ENCODE measurements around the gene CHST3.

CHST3 gene

GRCh38 chr10:71995887-71996575, 31.8 kb downstream of the CHST3 start:
- no peak for DNase-seq

- no peak for DNase-seq
These were observed 32.6 kb downstream of the CHST3 start for GRCh38 chr10:71996592-71997371.

GRCh38 chr10:71998119-71998839, 34.1 kb downstream of the CHST3 start:
- no peak for DNase-seq

GRCh38 chr10:71998840-71999194, 34.6 kb downstream of the CHST3 start:
- DNase-seq: peak; percentile 52

GRCh38 chr10:71999360-72000072, 35.3 kb downstream of the CHST3 start:
- peak; percentile 32 for DNase-seq

- no peak for DNase-seq
These were observed 36.2 kb downstream of the CHST3 start for GRCh38 chr10:72000073-72001032.

GRCh38 chr10:72001033-72001395, 36.8 kb downstream of the CHST3 start:
- DNase-seq: no peak

- no peak for DNase-seq
These were observed 38.4 kb downstream of the CHST3 start for GRCh38 chr10:72002354-72003295.

GRCh38 chr10:72006026-72006425, 41.8 kb downstream of the CHST3 start:
- no peak for DNase-seq

GRCh38 chr10:72007246-72007892, 43.2 kb downstream of the CHST3 start:
- DNase-seq: no peak

- no peak for DNase-seq
These were observed 44.1 kb downstream of the CHST3 start for GRCh38 chr10:72008096-72008981.

- DNase-seq: no peak
These were observed 44.8 kb downstream of the CHST3 start for GRCh38 chr10:72009051-72009424.

- no peak for DNase-seq
These were observed 45.4 kb downstream of the CHST3 start for GRCh38 chr10:72009425-72010081.

GRCh38 chr10:72010234-72010973, 46.2 kb downstream of the CHST3 start:
- no peak for DNase-seq

GRCh38 chr10:72011016-72011415, 46.8 kb downstream of the CHST3 start:
- no peak for DNase-seq

- no peak for DNase-seq
These were observed 47.3 kb downstream of the CHST3 start for GRCh38 chr10:72011468-72011867.

GRCh38 chr10:72011976-72012512, 47.8 kb downstream of the CHST3 start:
- no peak for DNase-seq

- no peak for DNase-seq
These were observed 48.6 kb downstream of the CHST3 start for GRCh38 chr10:72012796-72013195.
